Central memory CD8-positive, alpha-beta T cell (primary cell): Measurements from ENCODE around the gene BLNK.

Experiments
- ATAC-seq: fragments of 150-1000 bp; cut with Tn5 transposase; replicated peaks from 2 replicates; pipeline ENCODE4 v1.10.0; 2022; ENCODE audit warnings: mild to moderate bottlenecking, moderate FRiP score, moderate number of reproducible peaks; ENCODE audit not compliant: poor library complexity, severe bottlenecking; ENCODE audit errors: extremely low read depth
- DNase-seq, 2 donors: peaks; one replicate each; pipeline ENCODE4 v3.0.0; 2021; ENCODE audit warnings: low spot score in 2 of 2
- H3K27ac Mint-ChIP-seq: one replicate; pipeline ENCODE4 v1.8.0; 2022; ENCODE audit warnings: low read depth, mild to moderate bottlenecking, moderate library complexity, mixed read lengths
- H3K27me3 Mint-ChIP-seq: one replicate; pipeline ENCODE4 v1.8.0; 2022; ENCODE audit warnings: mixed read lengths
- H3K36me3 Mint-ChIP-seq: one replicate; pipeline ENCODE4 v1.8.0; 2022; ENCODE audit warnings: mild to moderate bottlenecking, moderate library complexity, mixed read lengths; ENCODE audit not compliant: insufficient read depth
- H3K4me1 Mint-ChIP-seq: one replicate; pipeline ENCODE4 v1.8.0; 2022; ENCODE audit warnings: mixed read lengths
- H3K4me3 Mint-ChIP-seq: one replicate; pipeline ENCODE4 v1.8.0; 2022; ENCODE audit warnings: mild to moderate bottlenecking, moderate library complexity, mixed read lengths
- H3K9me3 Mint-ChIP-seq: one replicate; pipeline ENCODE4 v1.8.0; 2022; ENCODE audit warnings: mixed read lengths

BLNK gene

GRCh38 chr10:96281444-96282029, 10.2 kb upstream of the BLNK start:
- no peak overlapping the region for H3K4me3 Mint-ChIP-seq
- H3K4me1 Mint-ChIP-seq = no peaks in the 10 kb centered on the region
- H3K27ac Mint-ChIP-seq = no peak overlapping the region
- DNase-seq (no peak), ATAC-seq (no peak)
- no peaks in the 10 kb centered on the region for H3K36me3 Mint-ChIP-seq
- H3K9me3 Mint-ChIP-seq = no peaks in the 10 kb centered on the region
- peaks cover 41% of the 10 kb centered on the region for H3K27me3 Mint-ChIP-seq

- DNase-seq (no peak), ATAC-seq (no peak)
- Mint-ChIP-seq H3K9me3 (no peaks in the 10 kb centered on the region), H3K4me1 (no peaks in the 10 kb centered on the region), H3K36me3 (no peaks in the 10 kb centered on the region), H3K27ac (no peak overlapping the region), H3K27me3 (peaks cover 41% of the 10 kb centered on the region), H3K4me3 (no peak overlapping the region)
Measured at GRCh38 chr10:96280859-96281258, 9.5 kb upstream of the BLNK start.

GRCh38 chr10:96279191-96279641, 7.8 kb upstream of the BLNK start:
- Mint-ChIP-seq H3K27me3 (peaks cover 41% of the 10 kb centered on the region), H3K4me3 (no peak overlapping the region), H3K9me3 (no peaks in the 10 kb centered on the region), H3K36me3 (no peaks in the 10 kb centered on the region), H3K27ac (no peak overlapping the region), H3K4me1 (no peaks in the 10 kb centered on the region)
- DNase-seq (no peak), ATAC-seq (no peak)

- no peaks in the 10 kb centered on the region for H3K36me3 Mint-ChIP-seq
- peaks cover 28% of the 10 kb centered on the region for H3K27me3 Mint-ChIP-seq
- H3K9me3 Mint-ChIP-seq = no peaks in the 10 kb centered on the region
- no peak overlapping the region for H3K4me3 Mint-ChIP-seq
- H3K4me1 Mint-ChIP-seq = no peaks in the 10 kb centered on the region
- ATAC-seq = no peak
- no peak overlapping the region for H3K27ac Mint-ChIP-seq
- DNase-seq = no peak
Measured at GRCh38 chr10:96276831-96277230, 5.5 kb upstream of the BLNK start.

GRCh38 chr10:96276426-96276825, 5.1 kb upstream of the BLNK start:
- DNase-seq (no peak), ATAC-seq (no peak)
- Mint-ChIP-seq H3K4me3 (no peak overlapping the region), H3K4me1 (no peaks in the 10 kb centered on the region), H3K27me3 (peaks cover 28% of the 10 kb centered on the region), H3K27ac (no peak overlapping the region), H3K36me3 (no peaks in the 10 kb centered on the region), H3K9me3 (no peaks in the 10 kb centered on the region)

GRCh38 chr10:96275685-96276418, 4.5 kb upstream of the BLNK start:
- H3K4me1 Mint-ChIP-seq = no peaks in the 10 kb centered on the region
- no peaks in the 10 kb centered on the region for H3K36me3 Mint-ChIP-seq
- H3K9me3 Mint-ChIP-seq = no peaks in the 10 kb centered on the region
- H3K27ac Mint-ChIP-seq = no peak overlapping the region
- H3K27me3 Mint-ChIP-seq = peaks cover 27% of the 10 kb centered on the region
- DNase-seq (no peak), ATAC-seq (no peak)
- H3K4me3 Mint-ChIP-seq = no peak overlapping the region

- no peak overlapping the region for H3K4me3 Mint-ChIP-seq
- H3K36me3 Mint-ChIP-seq = no peaks in the 10 kb centered on the region
- H3K27me3 Mint-ChIP-seq = peaks cover 31% of the 10 kb centered on the region
- H3K27ac Mint-ChIP-seq = no peak overlapping the region
- H3K9me3 Mint-ChIP-seq = no peaks in the 10 kb centered on the region
- DNase-seq = no peak
- no peaks in the 10 kb centered on the region for H3K4me1 Mint-ChIP-seq
- ATAC-seq = no peak
Measured at GRCh38 chr10:96272316-96273280, 1.2 kb upstream of the BLNK start.

GRCh38 chr10:96270571-96270970, 798 bp downstream of the BLNK start:
- Mint-ChIP-seq H3K36me3 (no peaks in the 10 kb centered on the region), H3K27me3 (peaks cover 40% of the 10 kb centered on the region), H3K27ac (no peak overlapping the region), H3K9me3 (no peaks in the 10 kb centered on the region), H3K4me3 (no peak overlapping the region), H3K4me1 (no peaks in the 10 kb centered on the region)
- DNase-seq (no peak), ATAC-seq (no peak)

- Mint-ChIP-seq H3K4me1 (no peaks in the 10 kb centered on the region), H3K36me3 (no peaks in the 10 kb centered on the region), H3K27me3 (peaks cover 41% of the 10 kb centered on the region), H3K27ac (no peak overlapping the region), H3K9me3 (no peaks in the 10 kb centered on the region), H3K4me3 (no peak overlapping the region)
- DNase-seq (no peak), ATAC-seq (no peak)
Measured at GRCh38 chr10:96269438-96270300, 1.7 kb downstream of the BLNK start.

- no peak overlapping the region for H3K27ac Mint-ChIP-seq
- no peak for ATAC-seq
- no peak overlapping the region for H3K4me3 Mint-ChIP-seq
- no peak for DNase-seq
- H3K36me3 Mint-ChIP-seq = no peaks in the 10 kb centered on the region
- no peaks in the 10 kb centered on the region for H3K9me3 Mint-ChIP-seq
- H3K27me3 Mint-ChIP-seq = peaks cover 54% of the 10 kb centered on the region
- no peaks in the 10 kb centered on the region for H3K4me1 Mint-ChIP-seq
Measured at GRCh38 chr10:96268341-96268909, 2.9 kb downstream of the BLNK start.

- Mint-ChIP-seq H3K4me1 (no peaks in the 10 kb centered on the region), H3K36me3 (no peaks in the 10 kb centered on the region), H3K27ac (no peak overlapping the region), H3K4me3 (no peak overlapping the region), H3K27me3 (peaks cover 65% of the 10 kb centered on the region), H3K9me3 (no peaks in the 10 kb centered on the region)
- ATAC-seq = no peak
- DNase-seq = no peak
Measured at GRCh38 chr10:96267234-96267705, 4.1 kb downstream of the BLNK start.
